Measurements from ENCODE around the gene AP1AR. TPM values are rescaled to one million over a fixed set of nuclear protein-coding genes. Genes with fewer than 3 reads are reported as not detected.

Gene AP1AR
- total RNA-seq, 2 experiments from 2014 or later, result 10.9 to 13.0 TPM

Other genes with a start within 250 kb of the AP1AR start
- 1 to 10 TPM; 1.2 to 1.3 TPM for gene FAM241A, start 86.3 kb upstream of the AP1AR start, total RNA-seq
- gene TIFA, start 54.1 kb downstream of the AP1AR start, total RNA-seq, result 10 to 100 TPM; 23.8 to 24.4 TPM
- 10 to 100 TPM; 11.8 to 14.1 TPM for gene ALPK1, start 65.6 kb downstream of the AP1AR start, total RNA-seq